ENCODE results near the gene EHD3.

The EHD3 gene

GRCh38 chr2:31213601-31214443 lies 20.1 kb upstream of the EHD3 start:
- no peak for DNase-seq (ENCODE audit: low spot score)

DNA sequence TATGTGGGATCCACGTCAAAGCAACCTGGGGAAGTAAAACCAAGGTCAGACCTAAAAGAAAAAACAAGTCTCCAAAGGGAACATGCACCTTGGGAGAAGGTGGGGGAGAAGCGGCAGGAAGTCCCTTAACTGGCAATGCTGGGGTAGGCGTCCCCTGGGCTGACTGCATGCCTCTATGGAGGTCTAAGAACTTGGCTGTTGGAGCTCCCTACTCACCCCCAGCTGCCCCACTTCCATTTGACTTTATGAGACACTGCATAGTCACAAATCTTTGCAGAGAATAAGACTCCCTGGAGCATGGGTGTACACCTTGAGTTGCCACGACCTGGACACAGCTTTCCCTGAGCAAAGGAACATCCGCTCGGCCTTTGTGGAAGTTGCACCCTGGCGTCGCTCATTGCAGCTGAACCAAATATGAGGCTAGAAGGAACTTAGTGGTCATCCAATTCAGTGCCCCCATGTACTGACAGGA lies 19.5 kb upstream of the EHD3 start:
- no peak for DNase-seq (ENCODE audit: low spot score)

GRCh38 chr2:31216734-31217133 lies 17.2 kb upstream of the EHD3 start:
- no peak for DNase-seq (ENCODE audit: low spot score)

DNA sequence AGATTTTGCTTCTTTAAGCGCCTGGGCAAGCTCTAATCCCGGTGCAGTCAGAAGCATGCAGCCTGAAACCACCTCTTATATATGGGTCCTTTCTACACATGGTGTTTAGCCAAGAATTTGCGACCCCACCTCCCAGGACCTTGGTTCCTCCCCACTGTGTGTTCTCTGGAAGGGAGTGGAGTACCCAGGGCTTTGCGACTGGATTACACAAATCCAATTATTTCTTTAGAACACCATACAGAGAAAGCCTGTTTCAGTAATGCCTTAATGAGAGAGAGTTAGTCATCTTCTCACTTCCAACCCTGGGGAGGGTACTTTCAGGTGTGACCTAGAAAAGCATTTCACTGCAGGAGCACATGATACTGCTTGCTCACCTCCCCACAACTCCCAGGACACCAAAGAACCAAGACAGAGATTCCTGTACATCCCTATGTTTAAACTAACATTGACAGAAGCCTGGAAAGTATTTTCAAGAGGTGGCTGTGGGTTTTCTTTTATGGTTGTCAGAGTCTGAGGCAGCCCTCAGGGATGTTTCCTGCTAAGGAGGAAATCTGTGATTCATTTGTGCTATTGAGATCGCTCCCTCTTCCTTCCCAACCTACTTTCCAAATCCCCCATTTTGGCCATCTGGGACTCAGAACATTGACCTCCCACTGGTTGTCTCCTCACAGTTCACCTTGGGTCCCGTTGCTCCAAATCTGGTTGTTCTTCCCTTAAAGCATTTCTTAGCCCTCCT lies 16.3 kb upstream of the EHD3 start, which contains the start of gene CAPN14:
TSS of gene CAPN14 (minus strand) at position 51 of the 736 bp plus-strand sequence. CDS start 12,068 bp downstream, outside the sequence.
- no peak for DNase-seq (ENCODE audit: low spot score)

DNA sequence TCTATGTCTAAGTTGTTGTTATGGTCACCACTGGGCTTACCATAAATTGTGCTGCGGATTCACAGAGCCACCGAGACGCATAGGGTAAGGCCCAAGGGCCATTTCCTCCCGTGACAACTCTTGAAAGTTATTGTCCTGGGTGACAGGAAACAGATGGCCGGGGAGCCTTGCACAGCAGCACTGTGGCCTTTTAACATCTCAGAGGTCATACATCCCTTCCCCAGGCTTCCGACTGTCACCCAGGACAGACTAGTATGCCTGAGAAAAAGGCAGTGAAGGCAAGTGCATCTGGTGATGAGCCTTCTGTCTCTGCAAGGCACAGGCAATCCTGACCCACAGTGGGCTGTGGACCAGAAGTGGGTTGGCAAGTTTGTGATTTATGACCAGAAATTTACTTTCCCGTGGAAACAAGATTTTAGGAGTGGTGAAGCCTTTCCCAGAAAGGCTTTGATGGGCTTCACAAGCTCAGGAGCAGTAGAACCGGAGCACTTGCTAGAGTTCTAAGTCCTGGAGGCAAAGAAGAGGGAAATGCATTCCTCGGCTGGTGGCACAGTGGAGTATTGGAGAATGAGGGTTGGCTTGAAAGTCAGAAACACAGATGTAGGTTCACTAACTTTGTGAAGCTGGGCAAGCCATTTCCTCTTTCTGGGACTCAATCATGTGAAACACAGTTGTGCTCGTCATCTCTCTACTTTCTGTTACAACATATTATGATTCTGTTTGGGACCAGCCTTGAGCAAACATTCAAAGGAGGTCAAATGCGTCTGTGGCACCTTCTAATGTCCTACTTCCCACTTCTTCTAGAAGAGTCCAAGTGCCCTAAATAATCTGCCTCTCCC lies 14.6 kb upstream of the EHD3 start:
- DNase-seq (ENCODE audit: low spot score), result no peak

DNA sequence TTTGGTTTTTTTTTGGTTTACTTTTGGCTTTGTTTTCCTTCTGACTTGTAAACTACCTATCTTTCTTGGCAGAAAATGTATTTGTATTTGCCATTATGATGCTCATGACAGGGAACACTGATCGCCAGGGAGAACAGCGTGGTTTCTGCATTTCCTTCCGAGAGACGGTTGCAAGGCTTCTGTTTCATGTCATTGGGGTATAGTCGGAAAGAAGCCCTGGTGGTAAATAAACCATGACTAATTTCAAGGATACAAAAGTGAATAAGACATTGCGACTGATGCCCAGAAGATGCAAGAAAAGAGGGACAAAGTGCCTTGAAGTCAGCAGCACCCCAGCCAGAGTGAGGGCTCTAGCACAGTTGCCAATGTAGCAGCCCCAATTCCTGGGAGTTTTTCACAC lies 12.4 kb upstream of the EHD3 start:
- DNase-seq (ENCODE audit: low spot score), result no peak

- no peak for DNase-seq (ENCODE audit: low spot score)
Measured at GRCh38 chr2:31222071-31222470, 11.9 kb upstream of the EHD3 start.

DNA sequence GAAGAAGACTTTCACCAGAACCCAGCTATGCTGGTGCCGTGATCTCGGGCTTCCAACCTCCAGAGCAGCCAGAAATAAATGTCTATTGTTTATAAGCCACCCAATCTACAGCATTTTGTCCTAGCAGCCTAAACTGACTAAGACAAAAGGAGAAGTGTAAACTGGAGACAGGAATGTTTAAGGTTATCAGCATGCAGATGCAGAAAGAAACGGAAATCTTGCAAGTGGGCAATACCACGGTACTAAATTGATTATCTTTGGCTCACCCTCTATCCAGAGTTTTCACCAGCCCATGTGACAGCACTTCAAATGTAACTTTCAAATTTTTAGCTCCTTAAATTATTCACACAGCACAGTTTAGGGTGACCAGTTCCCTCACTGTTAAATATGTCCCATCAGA lies 10.9 kb upstream of the EHD3 start:
- DNase-seq (ENCODE audit: low spot score), result no peak

GRCh38 chr2:31223749-31224148 lies 10.2 kb upstream of the EHD3 start:
- no peak for DNase-seq (ENCODE audit: low spot score)

DNA sequence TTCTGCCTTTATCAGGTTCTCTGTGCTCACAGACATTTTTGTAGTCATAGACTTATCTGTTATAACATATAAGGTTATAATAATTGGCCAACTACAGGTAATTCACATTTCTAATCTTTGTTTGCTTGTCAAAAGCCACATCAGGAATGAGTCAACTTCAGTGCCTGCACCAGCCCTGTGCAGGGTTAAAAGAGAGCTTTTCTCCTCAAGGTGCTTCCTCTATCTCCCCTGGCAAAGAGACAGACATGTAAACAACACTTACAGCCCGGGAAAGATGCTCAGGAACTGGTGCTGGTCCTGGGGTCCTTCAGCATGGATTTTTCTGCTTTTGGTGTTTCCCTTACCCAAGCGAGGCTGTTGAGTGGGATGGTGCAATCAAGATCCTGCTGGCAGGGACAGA lies 7.7 kb upstream of the EHD3 start:
- DNase-seq (ENCODE audit: low spot score), result no peak

GRCh38 chr2:31227110-31227509 lies 6.8 kb upstream of the EHD3 start:
- DNase-seq (ENCODE audit: low spot score), result no peak

- DNase-seq (ENCODE audit: low spot score), result peak; percentile 31
Measured at GRCh38 chr2:31227711-31228125, 6.2 kb upstream of the EHD3 start.

DNA sequence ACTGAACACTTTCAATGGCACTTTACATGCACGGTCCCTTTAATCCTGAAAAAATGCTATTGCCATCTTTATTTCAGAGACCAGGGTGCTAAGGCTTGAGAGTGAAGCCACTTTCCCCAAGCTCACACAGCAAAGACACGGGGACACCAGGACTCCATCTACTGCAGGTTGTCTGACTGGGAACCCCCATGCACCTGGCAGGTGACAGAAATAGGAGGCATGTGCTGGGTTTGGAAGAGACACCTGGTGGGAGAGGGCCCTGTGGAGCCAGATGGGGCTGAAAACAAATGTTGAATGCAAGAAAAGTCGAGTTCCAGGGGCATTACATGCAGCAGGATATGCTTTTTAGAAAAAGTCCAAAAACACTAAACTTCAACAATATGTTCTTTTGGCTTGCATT lies 5.2 kb upstream of the EHD3 start:
- no peak for DNase-seq (ENCODE audit: low spot score)

- no peak for DNase-seq (ENCODE audit: low spot score)
Measured at GRCh38 chr2:31230751-31231150, 3.2 kb upstream of the EHD3 start.

GRCh38 chr2:31231571-31232302 lies 2.2 kb upstream of the EHD3 start:
- no peak for DNase-seq (ENCODE audit: low spot score)

GRCh38 chr2:31232586-31232985 lies 1.4 kb upstream of the EHD3 start:
- no peak for DNase-seq (ENCODE audit: low spot score)

DNA sequence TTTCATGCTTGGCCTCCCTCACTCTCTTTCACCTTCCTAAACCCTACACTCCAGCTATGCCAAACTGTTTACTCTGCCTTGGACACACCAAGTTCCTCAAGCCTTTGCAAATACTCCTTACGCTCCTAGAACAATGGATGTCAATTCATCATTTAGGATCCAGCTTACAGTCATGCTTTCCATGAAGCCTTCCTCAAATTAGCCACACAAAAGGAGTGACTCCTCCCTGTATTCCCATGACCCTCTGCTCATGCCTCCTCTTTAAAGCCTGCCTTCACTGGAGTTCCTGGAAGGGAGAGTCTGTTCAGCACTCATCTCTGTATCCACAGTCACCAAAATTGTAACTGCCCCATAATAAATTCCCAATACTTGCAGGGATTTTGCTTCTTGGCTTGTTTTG lies 721 bp upstream of the EHD3 start:
- no peak for DNase-seq (ENCODE audit: low spot score)

DNA sequence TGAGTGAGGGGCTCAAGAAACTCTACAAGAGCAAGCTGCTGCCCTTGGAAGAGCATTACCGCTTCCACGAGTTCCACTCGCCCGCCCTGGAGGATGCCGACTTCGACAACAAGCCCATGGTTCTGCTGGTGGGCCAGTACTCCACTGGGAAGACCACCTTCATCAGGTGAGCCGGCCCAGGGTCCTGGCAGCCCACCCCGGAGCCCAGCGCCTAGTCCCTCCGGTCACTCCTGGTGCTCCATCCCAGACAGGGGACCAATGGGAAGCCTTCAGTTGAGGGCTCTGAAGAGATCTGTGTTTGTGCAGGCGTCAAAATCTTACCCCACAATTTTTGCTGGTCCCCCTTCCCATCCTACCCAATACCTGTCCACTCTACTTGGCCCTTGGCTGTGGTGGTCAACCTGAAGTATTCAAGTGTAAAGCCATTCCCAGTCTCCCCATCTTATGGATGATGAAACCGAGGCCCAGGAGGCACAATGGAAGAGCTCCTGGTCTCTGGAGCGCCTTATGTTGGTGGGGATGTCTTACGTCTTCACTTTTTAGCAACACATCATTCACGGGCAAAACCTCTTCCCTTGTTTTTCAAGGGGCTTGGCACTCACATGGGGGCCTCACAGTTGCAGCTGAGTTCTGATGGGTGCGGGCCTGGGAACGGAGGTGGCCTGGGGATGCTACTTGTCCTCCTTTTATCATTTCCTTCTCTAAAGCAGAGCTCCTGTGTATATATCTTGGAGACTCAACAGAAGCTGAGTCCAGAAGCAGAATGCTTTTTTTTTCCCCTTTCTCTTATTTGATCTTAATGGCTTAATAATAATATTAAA lies 941 bp downstream of the EHD3 start:
- DNase-seq (ENCODE audit: low spot score), result no peak

- DNase-seq (ENCODE audit: low spot score), result peak; percentile 80
Measured at GRCh38 chr2:31235504-31235902, 1.6 kb downstream of the EHD3 start.

- DNase-seq (ENCODE audit: low spot score), result no peak
Measured at GRCh38 chr2:31236433-31237205, 2.7 kb downstream of the EHD3 start.
